ENCODE results near the gene MRPL58.

MRPL58 gene

DNA sequence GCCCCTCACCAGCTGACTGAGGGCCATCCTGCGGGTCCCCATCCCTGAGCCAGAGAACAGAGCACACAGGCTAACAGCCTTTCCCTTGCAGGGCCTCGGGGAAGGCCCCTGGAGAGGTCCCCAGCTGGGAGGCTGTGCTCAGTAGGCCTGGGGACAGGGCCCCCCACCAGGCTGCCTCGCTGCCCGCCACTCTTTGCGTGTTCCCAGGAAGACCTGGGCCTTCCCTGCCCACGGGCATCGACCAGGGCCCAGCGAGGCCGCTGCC, 40.7 kb upstream of the MRPL58 start (continued):
- TF ChIP-seq, protein P1, sequence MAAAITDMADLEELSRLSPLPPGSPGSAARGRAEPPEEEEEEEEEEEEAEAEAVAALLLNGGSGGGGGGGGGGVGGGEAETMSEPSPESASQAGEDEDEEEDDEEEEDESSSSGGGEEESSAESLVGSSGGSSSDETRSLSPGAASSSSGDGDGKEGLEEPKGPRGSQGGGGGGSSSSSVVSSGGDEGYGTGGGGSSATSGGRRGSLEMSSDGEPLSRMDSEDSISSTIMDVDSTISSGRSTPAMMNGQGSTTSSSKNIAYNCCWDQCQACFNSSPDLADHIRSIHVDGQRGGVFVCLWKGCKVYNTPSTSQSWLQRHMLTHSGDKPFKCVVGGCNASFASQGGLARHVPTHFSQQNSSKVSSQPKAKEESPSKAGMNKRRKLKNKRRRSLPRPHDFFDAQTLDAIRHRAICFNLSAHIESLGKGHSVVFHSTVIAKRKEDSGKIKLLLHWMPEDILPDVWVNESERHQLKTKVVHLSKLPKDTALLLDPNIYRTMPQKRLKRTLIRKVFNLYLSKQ (tag by site-specific recombination; IDR thresholded peaks at IDR 0.05; ENCODE audit: borderline replicate concordance), result no peak
- TF ChIP-seq ZNF544 (tag by site-specific recombination; IDR thresholded peaks at IDR 0.05) (no peak), ZBTB21 (tag by site-specific recombination; IDR thresholded peaks at IDR 0.05) (no peak), ZNF23 (tag by site-specific recombination; IDR thresholded peaks at IDR 0.05; ENCODE audit: borderline replicate concordance) (no peak), ZNF2 (tag by site-specific recombination; IDR thresholded peaks at IDR 0.05) (peak; percentile 23; the same call in 1 of the 2 replicates), EGR2 (tag by site-specific recombination; IDR thresholded peaks at IDR 0.05; ENCODE audit: low read depth) (no peak), GLIS2 (tag by site-specific recombination; IDR thresholded peaks at IDR 0.05) (peak; percentile 84), SP2 (tag by site-specific recombination; IDR thresholded peaks at IDR 0.05) (no peak), ZBTB20 (tag by site-specific recombination; IDR thresholded peaks at IDR 0.05) (peak; percentile 41; the same call in 1 of the 2 replicates), KLF9 (tag by site-specific recombination; IDR thresholded peaks at IDR 0.05; ENCODE audit: low read depth) (no peak), ZSCAN16 (tag by site-specific recombination; IDR thresholded peaks at IDR 0.05) (no peak), ZNF785 (tag by site-specific recombination; IDR thresholded peaks at IDR 0.05) (no peak), ZNF776 (tag by site-specific recombination; IDR thresholded peaks at IDR 0.05; ENCODE audit: borderline replicate concordance) (no peak), KLF10 (tag by site-specific recombination; IDR thresholded peaks at IDR 0.05) (no peak), ZNF24 (tag by site-specific recombination; IDR thresholded peaks at IDR 0.05) (no peak), ZNF335 (tag by site-specific recombination; conservative IDR thresholded peaks at IDR 0.05) (peak; percentile 98), ZNF670 (tag by site-specific recombination; IDR thresholded peaks at IDR 0.05; ENCODE audit: low read depth) (no peak), IKZF3 (tag by site-specific recombination; IDR thresholded peaks at IDR 0.05) (no peak)
- TF ChIP-seq, protein P2, sequence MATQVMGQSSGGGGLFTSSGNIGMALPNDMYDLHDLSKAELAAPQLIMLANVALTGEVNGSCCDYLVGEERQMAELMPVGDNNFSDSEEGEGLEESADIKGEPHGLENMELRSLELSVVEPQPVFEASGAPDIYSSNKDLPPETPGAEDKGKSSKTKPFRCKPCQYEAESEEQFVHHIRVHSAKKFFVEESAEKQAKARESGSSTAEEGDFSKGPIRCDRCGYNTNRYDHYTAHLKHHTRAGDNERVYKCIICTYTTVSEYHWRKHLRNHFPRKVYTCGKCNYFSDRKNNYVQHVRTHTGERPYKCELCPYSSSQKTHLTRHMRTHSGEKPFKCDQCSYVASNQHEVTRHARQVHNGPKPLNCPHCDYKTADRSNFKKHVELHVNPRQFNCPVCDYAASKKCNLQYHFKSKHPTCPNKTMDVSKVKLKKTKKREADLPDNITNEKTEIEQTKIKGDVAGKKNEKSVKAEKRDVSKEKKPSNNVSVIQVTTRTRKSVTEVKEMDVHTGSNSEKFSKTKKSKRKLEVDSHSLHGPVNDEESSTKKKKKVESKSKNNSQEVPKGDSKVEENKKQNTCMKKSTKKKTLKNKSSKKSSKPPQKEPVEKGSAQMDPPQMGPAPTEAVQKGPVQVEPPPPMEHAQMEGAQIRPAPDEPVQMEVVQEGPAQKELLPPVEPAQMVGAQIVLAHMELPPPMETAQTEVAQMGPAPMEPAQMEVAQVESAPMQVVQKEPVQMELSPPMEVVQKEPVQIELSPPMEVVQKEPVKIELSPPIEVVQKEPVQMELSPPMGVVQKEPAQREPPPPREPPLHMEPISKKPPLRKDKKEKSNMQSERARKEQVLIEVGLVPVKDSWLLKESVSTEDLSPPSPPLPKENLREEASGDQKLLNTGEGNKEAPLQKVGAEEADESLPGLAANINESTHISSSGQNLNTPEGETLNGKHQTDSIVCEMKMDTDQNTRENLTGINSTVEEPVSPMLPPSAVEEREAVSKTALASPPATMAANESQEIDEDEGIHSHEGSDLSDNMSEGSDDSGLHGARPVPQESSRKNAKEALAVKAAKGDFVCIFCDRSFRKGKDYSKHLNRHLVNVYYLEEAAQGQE (tag by site-specific recombination; IDR thresholded peaks at IDR 0.05), result no peak
- TF ChIP-seq, protein P3, sequence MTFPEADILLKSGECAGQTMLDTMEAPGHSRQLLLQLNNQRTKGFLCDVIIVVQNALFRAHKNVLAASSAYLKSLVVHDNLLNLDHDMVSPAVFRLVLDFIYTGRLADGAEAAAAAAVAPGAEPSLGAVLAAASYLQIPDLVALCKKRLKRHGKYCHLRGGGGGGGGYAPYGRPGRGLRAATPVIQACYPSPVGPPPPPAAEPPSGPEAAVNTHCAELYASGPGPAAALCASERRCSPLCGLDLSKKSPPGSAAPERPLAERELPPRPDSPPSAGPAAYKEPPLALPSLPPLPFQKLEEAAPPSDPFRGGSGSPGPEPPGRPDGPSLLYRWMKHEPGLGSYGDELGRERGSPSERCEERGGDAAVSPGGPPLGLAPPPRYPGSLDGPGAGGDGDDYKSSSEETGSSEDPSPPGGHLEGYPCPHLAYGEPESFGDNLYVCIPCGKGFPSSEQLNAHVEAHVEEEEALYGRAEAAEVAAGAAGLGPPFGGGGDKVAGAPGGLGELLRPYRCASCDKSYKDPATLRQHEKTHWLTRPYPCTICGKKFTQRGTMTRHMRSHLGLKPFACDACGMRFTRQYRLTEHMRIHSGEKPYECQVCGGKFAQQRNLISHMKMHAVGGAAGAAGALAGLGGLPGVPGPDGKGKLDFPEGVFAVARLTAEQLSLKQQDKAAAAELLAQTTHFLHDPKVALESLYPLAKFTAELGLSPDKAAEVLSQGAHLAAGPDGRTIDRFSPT (tag by site-specific recombination; IDR thresholded peaks at IDR 0.05), result 0 out of 2 replicates have a peak, but pooled peaks have one; percentile 58
- TF ChIP-seq, protein P4, sequence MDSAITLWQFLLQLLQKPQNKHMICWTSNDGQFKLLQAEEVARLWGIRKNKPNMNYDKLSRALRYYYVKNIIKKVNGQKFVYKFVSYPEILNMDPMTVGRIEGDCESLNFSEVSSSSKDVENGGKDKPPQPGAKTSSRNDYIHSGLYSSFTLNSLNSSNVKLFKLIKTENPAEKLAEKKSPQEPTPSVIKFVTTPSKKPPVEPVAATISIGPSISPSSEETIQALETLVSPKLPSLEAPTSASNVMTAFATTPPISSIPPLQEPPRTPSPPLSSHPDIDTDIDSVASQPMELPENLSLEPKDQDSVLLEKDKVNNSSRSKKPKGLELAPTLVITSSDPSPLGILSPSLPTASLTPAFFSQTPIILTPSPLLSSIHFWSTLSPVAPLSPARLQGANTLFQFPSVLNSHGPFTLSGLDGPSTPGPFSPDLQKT (IDR thresholded peaks at IDR 0.05; ENCODE audit: borderline replicate concordance, low read depth, low read length), result no peak
- TF ChIP-seq, protein P5, sequence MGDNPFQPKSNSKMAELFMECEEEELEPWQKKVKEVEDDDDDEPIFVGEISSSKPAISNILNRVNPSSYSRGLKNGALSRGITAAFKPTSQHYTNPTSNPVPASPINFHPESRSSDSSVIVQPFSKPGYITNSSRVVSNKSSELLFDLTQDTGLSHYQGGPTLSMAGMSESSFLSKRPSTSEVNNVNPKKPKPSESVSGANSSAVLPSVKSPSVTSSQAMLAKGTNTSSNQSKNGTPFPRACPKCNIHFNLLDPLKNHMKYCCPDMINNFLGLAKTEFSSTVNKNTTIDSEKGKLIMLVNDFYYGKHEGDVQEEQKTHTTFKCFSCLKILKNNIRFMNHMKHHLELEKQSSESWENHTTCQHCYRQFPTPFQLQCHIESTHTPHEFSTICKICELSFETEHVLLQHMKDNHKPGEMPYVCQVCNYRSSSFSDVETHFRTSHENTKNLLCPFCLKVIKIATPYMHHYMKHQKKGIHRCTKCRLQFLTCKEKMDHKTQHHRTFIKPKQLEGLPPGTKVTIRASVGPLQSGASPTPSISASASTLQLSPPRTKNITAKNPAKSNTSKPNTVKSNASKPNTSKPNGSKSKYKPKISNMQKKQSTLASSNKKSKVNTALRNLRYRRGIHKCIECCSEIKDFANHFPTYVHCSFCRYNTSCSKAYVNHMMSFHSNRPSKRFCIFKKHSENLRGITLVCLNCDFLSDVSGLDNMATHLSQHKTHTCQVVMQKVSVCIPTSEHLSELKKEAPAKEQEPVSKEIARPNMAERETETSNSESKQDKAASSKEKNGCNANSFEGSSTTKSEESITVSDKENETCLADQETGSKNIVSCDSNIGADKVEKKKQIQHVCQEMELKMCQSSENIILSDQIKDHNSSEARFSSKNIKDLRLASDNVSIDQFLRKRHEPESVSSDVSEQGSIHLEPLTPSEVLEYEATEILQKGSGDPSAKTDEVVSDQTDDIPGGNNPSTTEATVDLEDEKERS (tag by site-specific recombination; IDR thresholded peaks at IDR 0.05), result no peak
- TF ChIP-seq, protein P6, sequence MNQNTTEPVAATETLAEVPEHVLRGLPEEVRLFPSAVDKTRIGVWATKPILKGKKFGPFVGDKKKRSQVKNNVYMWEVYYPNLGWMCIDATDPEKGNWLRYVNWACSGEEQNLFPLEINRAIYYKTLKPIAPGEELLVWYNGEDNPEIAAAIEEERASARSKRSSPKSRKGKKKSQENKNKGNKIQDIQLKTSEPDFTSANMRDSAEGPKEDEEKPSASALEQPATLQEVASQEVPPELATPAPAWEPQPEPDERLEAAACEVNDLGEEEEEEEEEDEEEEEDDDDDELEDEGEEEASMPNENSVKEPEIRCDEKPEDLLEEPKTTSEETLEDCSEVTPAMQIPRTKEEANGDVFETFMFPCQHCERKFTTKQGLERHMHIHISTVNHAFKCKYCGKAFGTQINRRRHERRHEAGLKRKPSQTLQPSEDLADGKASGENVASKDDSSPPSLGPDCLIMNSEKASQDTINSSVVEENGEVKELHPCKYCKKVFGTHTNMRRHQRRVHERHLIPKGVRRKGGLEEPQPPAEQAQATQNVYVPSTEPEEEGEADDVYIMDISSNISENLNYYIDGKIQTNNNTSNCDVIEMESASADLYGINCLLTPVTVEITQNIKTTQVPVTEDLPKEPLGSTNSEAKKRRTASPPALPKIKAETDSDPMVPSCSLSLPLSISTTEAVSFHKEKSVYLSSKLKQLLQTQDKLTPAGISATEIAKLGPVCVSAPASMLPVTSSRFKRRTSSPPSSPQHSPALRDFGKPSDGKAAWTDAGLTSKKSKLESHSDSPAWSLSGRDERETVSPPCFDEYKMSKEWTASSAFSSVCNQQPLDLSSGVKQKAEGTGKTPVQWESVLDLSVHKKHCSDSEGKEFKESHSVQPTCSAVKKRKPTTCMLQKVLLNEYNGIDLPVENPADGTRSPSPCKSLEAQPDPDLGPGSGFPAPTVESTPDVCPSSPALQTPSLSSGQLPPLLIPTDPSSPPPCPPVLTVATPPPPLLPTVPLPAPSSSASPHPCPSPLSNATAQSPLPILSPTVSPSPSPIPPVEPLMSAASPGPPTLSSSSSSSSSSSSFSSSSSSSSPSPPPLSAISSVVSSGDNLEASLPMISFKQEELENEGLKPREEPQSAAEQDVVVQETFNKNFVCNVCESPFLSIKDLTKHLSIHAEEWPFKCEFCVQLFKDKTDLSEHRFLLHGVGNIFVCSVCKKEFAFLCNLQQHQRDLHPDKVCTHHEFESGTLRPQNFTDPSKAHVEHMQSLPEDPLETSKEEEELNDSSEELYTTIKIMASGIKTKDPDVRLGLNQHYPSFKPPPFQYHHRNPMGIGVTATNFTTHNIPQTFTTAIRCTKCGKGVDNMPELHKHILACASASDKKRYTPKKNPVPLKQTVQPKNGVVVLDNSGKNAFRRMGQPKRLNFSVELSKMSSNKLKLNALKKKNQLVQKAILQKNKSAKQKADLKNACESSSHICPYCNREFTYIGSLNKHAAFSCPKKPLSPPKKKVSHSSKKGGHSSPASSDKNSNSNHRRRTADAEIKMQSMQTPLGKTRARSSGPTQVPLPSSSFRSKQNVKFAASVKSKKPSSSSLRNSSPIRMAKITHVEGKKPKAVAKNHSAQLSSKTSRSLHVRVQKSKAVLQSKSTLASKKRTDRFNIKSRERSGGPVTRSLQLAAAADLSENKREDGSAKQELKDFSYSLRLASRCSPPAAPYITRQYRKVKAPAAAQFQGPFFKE (tag by site-specific recombination; IDR thresholded peaks at IDR 0.05; ENCODE audit: borderline replicate concordance), result no peak
